NOMO-1 treated with dmso at 0.1 percent for 144 hours (cell line): ENCODE data around the gene SELENOS.

Source experiments
- DNase-seq: peaks from one replicate; lab custom pipeline; 2025; ENCODE audit not compliant: unreplicated experiment; lab: John Stamatoyannopoulos, UW

SELENOS gene

GRCh38 chr15:101277943-101278564, 769 bp upstream of the SELENOS start:
- DNase-seq = no peak

- DNase-seq = peak; percentile 17
These were observed 716 bp downstream of the SELENOS start for GRCh38 chr15:101276501-101277037.

GRCh38 chr15:101275018-101275417, 2.3 kb downstream of the SELENOS start:
- DNase-seq = no peak

DNA sequence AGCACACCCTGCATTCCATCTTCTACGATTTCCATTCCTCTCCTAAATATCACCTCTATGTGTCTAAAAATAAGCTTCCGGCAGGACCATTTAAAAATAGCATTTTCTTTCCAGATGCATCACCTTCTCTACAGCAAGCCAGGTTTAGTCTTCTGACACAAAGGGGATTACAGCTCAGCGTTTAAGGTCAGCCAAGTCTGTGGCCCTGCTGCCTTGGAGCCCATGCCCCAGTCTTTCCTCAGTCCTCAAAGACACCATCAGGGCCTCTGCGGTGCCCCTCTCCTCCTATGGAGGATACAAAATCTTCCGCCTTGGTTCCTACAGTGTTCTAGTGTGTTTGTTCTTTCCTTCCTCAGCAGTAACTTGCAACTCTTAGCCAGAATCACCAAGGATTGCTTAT, 3.8 kb downstream of the SELENOS start:
- no peak for DNase-seq

- no peak for DNase-seq
These were observed 4.7 kb downstream of the SELENOS start for GRCh38 chr15:101272584-101272983.

GRCh38 chr15:101269479-101270223, 7.6 kb downstream of the SELENOS start:
- no peak for DNase-seq

DNA sequence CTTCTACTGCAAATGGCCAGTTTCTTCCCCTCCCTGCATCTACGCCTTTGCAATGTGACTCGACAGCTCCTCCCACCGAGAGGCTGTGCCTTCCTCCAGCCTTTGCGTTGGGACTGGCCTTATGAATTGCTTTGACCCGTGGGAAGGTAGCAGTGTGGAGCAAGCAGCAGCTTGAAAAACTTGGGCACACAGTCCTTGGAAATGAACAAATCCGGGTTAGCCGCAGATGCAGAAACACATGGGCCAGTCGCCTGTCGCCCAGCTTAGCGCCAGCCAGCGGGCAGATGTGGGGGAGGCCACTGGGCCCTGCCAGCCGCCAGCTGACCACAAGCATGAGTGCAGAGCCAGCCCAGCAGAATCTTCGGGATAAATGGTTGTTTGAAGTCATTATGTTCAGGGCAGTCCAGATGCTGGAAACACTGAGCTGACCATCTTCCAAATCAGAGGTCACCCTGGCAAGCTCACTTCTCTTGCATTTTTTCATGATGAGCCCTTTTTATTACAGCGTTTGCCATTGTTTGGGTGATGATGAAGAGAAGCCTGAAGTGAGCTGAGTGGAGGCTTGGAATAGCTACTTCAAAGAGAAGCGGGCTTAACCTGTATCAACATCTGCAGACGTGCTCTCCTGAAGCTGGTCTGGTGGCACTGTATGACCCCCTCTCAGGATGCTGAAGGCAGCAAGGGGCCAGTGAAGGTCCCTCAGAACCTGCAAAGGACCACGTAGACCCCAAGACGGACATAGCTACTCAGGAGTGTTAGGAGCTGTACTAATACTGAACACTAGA, 9.8 kb downstream of the SELENOS start:
- no peak for DNase-seq

DNA sequence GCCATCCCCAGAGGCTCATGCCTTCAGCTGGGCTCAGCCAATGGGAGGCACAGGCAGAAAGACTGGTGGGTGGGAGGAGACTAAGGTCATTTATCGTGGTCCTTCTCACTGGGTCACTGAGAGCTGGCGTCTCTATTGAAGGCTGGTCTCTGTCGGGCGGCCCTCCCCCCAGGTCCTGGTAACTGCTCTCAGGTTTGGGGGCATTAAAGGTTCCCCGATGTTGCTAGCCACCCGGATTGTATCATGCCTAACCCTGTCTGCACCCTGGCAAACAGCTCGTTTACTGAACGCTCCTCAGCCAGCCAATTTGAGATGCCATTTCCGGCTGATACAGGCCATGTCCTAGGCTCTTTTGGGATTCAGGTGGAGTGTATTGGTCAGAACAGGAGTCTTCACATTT, 10.5 kb downstream of the SELENOS start:
- no peak for DNase-seq

DNA sequence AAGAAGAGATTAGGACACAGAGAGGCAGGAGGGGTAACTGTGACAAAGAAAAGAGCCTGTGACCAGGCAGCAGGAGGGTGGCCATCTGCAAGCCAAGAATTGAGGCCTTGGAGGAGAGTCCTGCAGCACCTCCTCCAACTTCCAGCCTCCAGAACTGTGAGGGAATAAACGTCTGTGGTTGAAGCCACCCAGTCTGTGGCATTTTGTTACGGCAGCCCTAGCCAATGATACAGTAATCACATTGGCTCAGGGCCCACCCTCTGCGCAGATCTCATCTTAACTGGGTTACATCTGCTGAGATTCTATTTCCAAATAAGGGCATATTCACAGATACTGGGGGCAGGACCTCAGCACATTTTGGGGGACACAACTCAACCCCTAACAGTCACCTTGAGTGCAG, 11.3 kb downstream of the SELENOS start:
- no peak for DNase-seq

DNA sequence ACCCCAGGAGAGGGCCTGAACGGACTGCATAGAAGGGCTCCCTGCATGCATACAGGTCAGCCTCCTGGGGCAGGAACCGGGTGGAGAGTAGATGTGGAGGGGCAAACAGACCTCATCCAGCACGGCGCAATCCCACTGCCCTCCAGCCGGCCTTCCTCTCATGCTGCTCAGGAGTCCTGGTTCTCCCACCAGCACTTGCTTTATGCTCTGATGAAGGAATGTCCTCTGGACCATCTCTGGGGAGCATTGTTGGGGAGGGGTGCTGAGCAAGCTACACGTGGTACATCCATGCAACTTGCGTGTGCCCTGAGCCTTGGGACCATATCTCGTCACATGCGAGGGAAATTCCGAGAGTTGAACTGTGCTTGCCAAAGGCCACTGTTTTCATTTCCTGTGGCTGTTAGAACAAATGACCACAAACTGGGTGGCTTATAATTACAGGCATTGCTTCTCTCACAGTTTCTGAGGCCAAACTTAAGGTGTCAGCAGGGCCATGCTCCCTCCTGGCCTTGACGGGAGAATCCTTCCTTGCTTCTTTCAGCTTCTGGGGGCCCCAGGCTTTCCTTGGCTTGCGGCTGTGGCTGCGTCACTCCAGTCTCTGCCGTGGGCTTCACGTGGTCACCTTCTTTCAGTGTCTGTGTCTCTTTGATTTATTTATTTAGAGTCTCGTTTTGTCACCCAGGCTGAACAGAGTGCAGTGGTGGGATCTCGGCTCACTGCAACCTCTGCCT, 12.2 kb downstream of the SELENOS start:
- DNase-seq = no peak

DNA sequence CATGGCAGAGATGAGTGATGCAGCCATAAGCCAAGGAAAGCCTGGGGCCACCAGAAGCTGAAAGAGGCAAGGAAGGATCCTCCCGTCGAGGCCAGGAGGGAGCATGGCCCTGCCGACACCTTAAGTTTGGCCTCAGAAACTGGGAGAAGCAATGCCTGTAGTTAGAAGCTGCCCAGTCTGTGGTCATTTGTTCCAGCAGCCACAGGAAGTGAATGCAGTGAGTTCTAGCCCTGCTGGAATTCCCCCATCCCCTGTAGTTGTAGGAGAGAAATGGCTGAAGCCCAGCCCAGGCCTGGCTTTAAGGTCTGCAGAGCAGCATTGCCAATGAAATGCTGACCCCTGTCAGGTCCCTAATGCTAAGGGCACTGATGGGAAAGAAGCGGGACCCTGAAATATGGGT, 13.3 kb downstream of the SELENOS start:
- DNase-seq = no peak

DNA sequence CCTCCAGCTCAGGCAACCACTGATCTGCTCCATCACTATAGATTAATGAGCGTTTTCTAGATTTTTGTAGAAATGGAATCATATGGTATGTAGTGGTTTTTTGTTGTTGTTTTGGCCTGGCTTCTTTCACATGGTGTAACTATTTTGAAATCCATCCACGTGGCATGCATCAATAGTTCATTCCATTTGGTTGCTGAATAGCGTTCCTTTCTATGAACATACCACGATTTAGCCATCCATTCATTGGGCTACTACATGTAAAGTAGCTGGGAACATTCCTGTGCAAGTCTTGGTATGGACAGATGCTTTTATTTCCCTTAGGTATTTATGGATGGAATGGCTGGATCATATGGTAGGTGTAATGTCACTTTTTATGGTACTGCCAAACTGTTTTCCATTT, 14.7 kb downstream of the SELENOS start:
- DNase-seq = no peak

DNA sequence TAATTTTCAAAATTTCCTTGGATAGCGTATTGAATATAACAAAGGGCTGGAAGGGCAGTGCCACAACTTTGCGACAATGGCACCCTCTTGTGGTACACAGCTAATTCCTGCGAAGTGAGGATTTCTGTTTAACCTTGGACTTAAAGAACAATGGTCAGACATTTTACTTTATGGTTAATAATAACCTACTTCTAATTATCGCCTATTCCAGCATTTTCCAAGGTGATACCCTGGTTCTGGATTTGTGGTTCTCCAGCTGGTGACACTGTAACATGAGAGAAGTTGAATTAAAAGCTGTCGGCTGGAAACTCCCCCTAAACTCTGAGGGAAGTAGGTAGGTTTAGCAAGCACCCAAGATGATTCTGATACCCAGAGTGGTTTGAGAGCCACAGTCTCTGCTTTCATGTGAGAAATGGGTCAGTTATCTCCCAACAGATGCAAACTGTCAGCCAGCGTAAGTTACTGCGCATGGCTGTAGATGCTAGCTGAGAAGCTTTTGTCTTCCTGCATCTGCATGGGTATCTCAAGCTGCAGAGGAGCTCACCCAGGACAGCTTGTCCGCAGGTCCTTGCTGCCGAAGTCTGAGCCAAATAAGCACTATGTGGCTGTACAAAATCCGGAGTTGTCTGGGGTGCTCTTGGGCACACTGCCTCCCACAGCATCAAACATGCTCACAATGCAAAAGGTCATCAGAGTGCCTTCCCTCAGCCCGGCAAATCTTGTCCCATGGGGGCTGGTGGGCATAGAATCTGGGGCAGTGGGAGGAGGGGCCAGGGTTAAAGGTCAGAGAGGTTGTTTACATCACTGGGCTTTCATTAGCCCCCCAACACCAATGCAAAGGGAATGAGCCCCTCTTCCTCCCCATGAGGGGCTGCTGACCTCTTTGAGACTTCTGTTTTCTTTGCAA, 18.8 kb downstream of the SELENOS start:
- peak; percentile 25 for DNase-seq

DNA sequence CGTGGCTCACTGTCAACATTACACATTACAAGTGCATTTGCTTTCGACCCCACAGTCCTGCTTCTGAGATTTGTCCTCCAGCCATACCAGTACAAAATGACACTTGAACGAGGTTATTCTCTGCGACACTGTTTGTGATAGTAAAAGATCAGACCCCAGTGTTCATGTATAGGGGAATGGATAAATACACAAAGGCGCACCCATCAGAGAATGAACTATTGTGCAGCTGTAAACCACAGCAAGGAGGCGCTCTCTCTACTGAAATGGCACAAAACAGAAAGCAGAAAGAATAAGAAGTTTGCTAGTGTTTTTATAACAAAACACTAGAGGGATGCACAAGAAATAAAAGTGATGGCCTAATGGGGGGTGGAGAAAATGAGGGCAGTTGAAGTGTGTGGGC, 20.5 kb downstream of the SELENOS start:
- DNase-seq = peak; percentile 32

- DNase-seq = no peak
These were observed 21.6 kb downstream of the SELENOS start for GRCh38 chr15:101255615-101256241.

DNA sequence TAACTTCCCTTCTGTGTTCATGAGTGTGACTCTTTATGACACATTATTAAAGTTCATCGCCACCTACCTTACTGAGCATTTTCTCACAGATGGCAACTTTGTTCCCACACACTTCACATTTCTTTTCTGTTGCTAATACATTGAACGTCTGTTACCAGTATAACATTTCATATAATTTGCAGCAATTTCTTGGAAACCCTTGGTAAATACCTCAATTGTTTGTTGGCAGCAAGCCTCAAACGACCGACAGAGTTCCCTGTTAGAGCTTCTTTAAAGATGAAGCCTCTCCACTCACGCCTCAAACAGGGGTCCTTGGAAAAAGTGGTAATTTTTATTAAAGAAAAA, 22.3 kb downstream of the SELENOS start:
- no peak for DNase-seq

- no peak for DNase-seq
These were observed 22.9 kb downstream of the SELENOS start for GRCh38 chr15:101254157-101255050.

DNA sequence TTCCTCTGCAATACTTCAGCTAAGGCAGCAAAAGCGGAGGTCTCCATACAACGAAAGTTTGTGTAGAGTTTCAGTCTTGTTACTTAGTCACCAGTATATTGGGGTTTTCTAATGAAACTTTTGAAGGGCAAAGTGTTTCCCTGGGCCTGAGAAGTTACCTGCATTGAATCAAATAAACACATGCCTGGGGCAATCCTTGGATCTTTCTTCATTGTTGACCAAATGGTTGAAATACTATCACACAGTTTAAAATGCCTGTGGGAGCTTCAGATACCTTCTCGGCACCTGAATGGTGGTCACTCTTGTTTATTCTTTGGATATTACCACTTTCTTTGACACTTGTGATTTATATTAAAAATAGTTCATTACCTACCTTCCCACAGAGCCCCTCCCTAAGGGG, 24.4 kb downstream of the SELENOS start:
- DNase-seq = no peak
